SK-N-MC (cell line): Measurements from ENCODE around the gene MAPRE3.
A peak's percentile ranks its signal among the peaks of the same experiment; 100 is the strongest.

Source experiments
- DNase-seq: peaks from one replicate; pipeline ENCODE4 v3.0.0-alpha.2; 2011; ENCODE audit warnings: low read depth, low spot score
- H3K27ac ChIP-seq: fragments of 200-600 bp; sonication (generic); 2 replicates; pipeline ENCODE4 v1.5.1; 2016; ENCODE audit warnings: mixed run types
- H3K36me3 ChIP-seq: fragments of 200-600 bp; sonication (generic); 2 replicates; pipeline ENCODE4 v1.6.1; 2017; ENCODE audit warnings: antibody characterized with exemption, low read length, mixed read lengths; ENCODE audit not compliant: insufficient read depth
- H3K4me3 ChIP-seq: fragments of 200-600 bp; sonication (generic); 2 replicates; pipeline ENCODE4 v1.5.1; 2016
- H3K9ac ChIP-seq: fragments of 200-600 bp; sonication (generic); 2 replicates; pipeline ENCODE4 v1.8.0; 2017; ENCODE audit warnings: mixed run types, mixed read lengths; ENCODE audit not compliant: insufficient read length
- H3K9me3 ChIP-seq: fragments of 200-600 bp; sonication (generic); 2 replicates; pipeline ENCODE4 v1.6.1; 2017; ENCODE audit warnings: low read depth, mild to moderate bottlenecking, antibody characterized with exemption, low read length, moderate library complexity, mixed read lengths
- EZH2 ChIP-seq: fragments of 200-600 bp; sonication (generic); IDR thresholded peaks from one replicate; pipeline ENCODE4 v1.6.1; 2017; ENCODE audit warnings: antibody characterized with exemption
- FOXP2 ChIP-seq: optimal IDR thresholded peaks from 2 replicates; pipeline ENCODE3; 2011; ENCODE audit warnings: mild to moderate bottlenecking, moderate library complexity; ENCODE audit not compliant: insufficient read depth; ENCODE audit errors: extremely low read length, control extremely low read depth
- POLR2AphosphoS5 ChIP-seq: IDR thresholded peaks from 2 replicates; pipeline ENCODE4 v1.6.1; 2012; ENCODE audit warnings: mild to moderate bottlenecking, low read depth, low read length, borderline replicate concordance

Gene MAPRE3

GRCh38 chr2:26959331-26959730, 11.1 kb upstream of the MAPRE3 start:
- H3K4me3 ChIP-seq = no peak overlapping the region
- DNase-seq = no peak
- no peak overlapping the region for H3K9ac ChIP-seq
- H3K9me3 ChIP-seq = no peaks in the 10 kb centered on the region
- no peaks in the 10 kb centered on the region for H3K36me3 ChIP-seq
- TF ChIP-seq FOXP2 (no peak), EZH2 (no peak), POLR2AphosphoS5 (no peak)
- H3K27ac ChIP-seq = no peak overlapping the region

GRCh38 chr2:26964446-26965130, 5.8 kb upstream of the MAPRE3 start:
- no peak for DNase-seq
- no peak overlapping the region for H3K27ac ChIP-seq
- H3K9me3 ChIP-seq = no peaks in the 10 kb centered on the region
- H3K36me3 ChIP-seq = no peaks in the 10 kb centered on the region
- H3K9ac ChIP-seq = no peak overlapping the region
- TF ChIP-seq POLR2AphosphoS5 (no peak), FOXP2 (no peak), EZH2 (no peak)
- no peak overlapping the region for H3K4me3 ChIP-seq

GRCh38 chr2:26968001-26968400, 2.4 kb upstream of the MAPRE3 start:
- TF ChIP-seq FOXP2 (no peak), EZH2 (no peak), POLR2AphosphoS5 (no peak)
- H3K9ac ChIP-seq = no peak overlapping the region
- no peaks in the 10 kb centered on the region for H3K9me3 ChIP-seq
- H3K4me3 ChIP-seq = no peak overlapping the region
- no peaks in the 10 kb centered on the region for H3K36me3 ChIP-seq
- no peak overlapping the region for H3K27ac ChIP-seq
- no peak for DNase-seq

GRCh38 chr2:26969077-26969844, 1.2 kb upstream of the MAPRE3 start:
- no peaks in the 10 kb centered on the region for H3K36me3 ChIP-seq
- no peak for DNase-seq
- H3K27ac ChIP-seq = no peak overlapping the region
- no peaks in the 10 kb centered on the region for H3K9me3 ChIP-seq
- TF ChIP-seq POLR2AphosphoS5 = no peak
- TF ChIP-seq FOXP2 = no peak
- TF ChIP-seq EZH2 = no peak
- no peak overlapping the region for H3K4me3 ChIP-seq
- no peak overlapping the region for H3K9ac ChIP-seq

- TF ChIP-seq EZH2 (no peak), POLR2AphosphoS5 (no peak), FOXP2 (no peak)
- Histone ChIP-seq H3K4me3 (peak overlapping the region; percentile 86), H3K36me3 (no peaks in the 10 kb centered on the region), H3K9me3 (no peaks in the 10 kb centered on the region), H3K27ac (no peak overlapping the region), H3K9ac (no peak overlapping the region)
- DNase-seq = no peak
These were observed 641 bp downstream of the MAPRE3 start for GRCh38 chr2:26970928-26971627.

GRCh38 chr2:26971911-26972786, 1.7 kb downstream of the MAPRE3 start:
- H3K36me3 ChIP-seq = no peaks in the 10 kb centered on the region
- DNase-seq = no peak
- no peak overlapping the region for H3K27ac ChIP-seq
- no peak for TF ChIP-seq EZH2
- no peak for TF ChIP-seq FOXP2
- H3K4me3 ChIP-seq = no peak overlapping the region
- no peaks in the 10 kb centered on the region for H3K9me3 ChIP-seq
- no peak overlapping the region for H3K9ac ChIP-seq

- no peak for TF ChIP-seq POLR2AphosphoS5
- TF ChIP-seq EZH2 = no peak
- no peak for TF ChIP-seq FOXP2
- Histone ChIP-seq H3K36me3 (no peaks in the 10 kb centered on the region), H3K4me3 (no peak overlapping the region), H3K9ac (no peak overlapping the region), H3K9me3 (no peaks in the 10 kb centered on the region), H3K27ac (no peak overlapping the region)
- DNase-seq = no peak
These were observed 3.9 kb downstream of the MAPRE3 start for GRCh38 chr2:26974352-26974751.

GRCh38 chr2:26975102-26975501, 4.7 kb downstream of the MAPRE3 start:
- Histone ChIP-seq H3K9me3 (no peaks in the 10 kb centered on the region), H3K36me3 (no peaks in the 10 kb centered on the region), H3K27ac (no peak overlapping the region), H3K4me3 (no peak overlapping the region), H3K9ac (no peak overlapping the region)
- TF ChIP-seq EZH2 (no peak), FOXP2 (no peak), POLR2AphosphoS5 (no peak)
- no peak for DNase-seq
